Sigmoid colon (tissue), 7 donors: ENCODE data around the gene TGFB1I1. TPM values are rescaled to one million over a fixed set of nuclear protein-coding genes. Genes with fewer than 3 reads are reported as not detected.

Source experiments
- DNase-seq: peaks from one replicate; pipeline ENCODE4 v3.0.0-alpha.2; 2019
- H3K27ac ChIP-seq, 4 donors: fragments of 200-600 bp; sonication (generic); one replicate each; pipeline ENCODE4 v1.5.1; 2016 to 2019; ENCODE audit warnings: mild to moderate bottlenecking in 1 of 4
- H3K27me3 ChIP-seq, 3 donors: fragments of 200-600 bp; sonication (generic); one replicate each; pipeline ENCODE4 v1.5.1; 2019; ENCODE audit warnings: mild to moderate bottlenecking in 1 of 3
- H3K36me3 ChIP-seq, 4 donors: fragments of 200-600 bp; sonication (generic); one replicate each; pipeline ENCODE4 v1.5.1; 2016 to 2019
- H3K4me1 ChIP-seq, 4 donors: fragments of 200-600 bp; sonication (generic); one replicate each; pipeline ENCODE4 v1.5.1; 2017 to 2019
- H3K4me3 ChIP-seq, 4 donors: fragments of 200-600 bp; sonication (generic); one replicate each; pipeline ENCODE4 v1.5.1; 2017 to 2019; ENCODE audit warnings: mild to moderate bottlenecking in 2 of 4, moderate library complexity in 1 of 4
- H3K9me3 ChIP-seq, 4 donors: fragments of 200-600 bp in 3 of 4; sonication (generic) in 3 of 4; one replicate each; pipeline versions ENCODE4 v1.5.1 to v1.6.1; 2013 to 2019
- CTCF ChIP-seq, 4 experiments: fragments of 450-650 bp in 3 of 4; fragments of 200-600 bp in 1 of 4; IDR thresholded peaks; one replicate each; pipeline ENCODE4 v1.5.1; 2016 to 2019; ENCODE audit warnings: antibody characterized with exemption in 4 of 4, mild to moderate bottlenecking in 3 of 4, moderate library complexity in 2 of 4
- EP300 ChIP-seq, 4 donors: sonication (generic); formaldehyde crosslinking; IDR thresholded peaks; one replicate each; pipeline ENCODE4 v1.6.1; 2017; ENCODE audit warnings: antibody characterized with exemption in 4 of 4
- POLR2A ChIP-seq, 2 donors: fragments of 450-650 bp; IDR thresholded peaks; one replicate each; pipeline ENCODE4 v1.6.1; 2016; ENCODE audit warnings: antibody characterized with exemption in 2 of 2, mild to moderate bottlenecking in 2 of 2, moderate library complexity in 2 of 2
- POLR2AphosphoS5 ChIP-seq, 4 donors: sonication (generic); formaldehyde crosslinking; IDR thresholded peaks; one replicate each; pipeline ENCODE4 v1.6.1; 2017; ENCODE audit warnings: antibody characterized with exemption in 4 of 4
- WGBS, 2 donors: extraction: QIAGEN DNeasy Blood & Tissue Kit; methylation state at CpG; one replicate each; pipeline ENCODE4 v1.1.7; 2013; 5-methylcytosine and 5-hydroxymethylcytosine counted together
- intact Hi-C: fragments of 100-400 bp; cut with DNase I; formaldehyde crosslinking; loops from one replicate; pipeline ENCODE4 v1.15.1; 2023
- polyA plus RNA-seq, 3 donors: library from polyadenylated mRNA; stranded (reverse); fragments of 200-250 nt; gene quantifications; one replicate each; pipeline ENCODE4 v1.2.3, GENCODE V29; 2013
- total RNA-seq, 4 donors: library from RNA; depleted of rRNA; stranded (reverse); fragments of >200 nt; gene quantifications; one replicate each; pipeline ENCODE4 v1.1.0, GENCODE V29; 2016
- donor health status: healthy with polysubstance abuse.
- donor health status: Bipolar disorder and iron deficiency.
- donor health status: healthy.

The TGFB1I1 gene
- total and polyA plus RNA-seq, 7 donors = 10.4 to 339 (median 124) TPM

- Histone ChIP-seq H3K27me3 (no peaks in the 10 kb centered on the region), H3K4me1 (peaks cover 0 to 13% (median 8%) of the 10 kb centered on the region in 4 donors), H3K36me3 (peaks cover 12 to 56% (median 32%) of the 10 kb centered on the region in 4 donors), H3K27ac (no peak overlapping the region), H3K9me3 (no peaks in the 10 kb centered on the region), H3K4me3 (no peak overlapping the region)
- 92 to 96% methylated on average over 17 of the region's 17 CpGs for WGBS, 2 donors
- intact Hi-C loops = no loop called here
- peak; percentile 60 for DNase-seq
- TF ChIP-seq EP300 (IDR thresholded peaks at IDR 0.05) = no peak
- TF ChIP-seq POLR2A (IDR thresholded peaks at IDR 0.05) = no peak
- TF ChIP-seq POLR2AphosphoS5 (IDR thresholded peaks at IDR 0.05) = no peak
- no peak for TF ChIP-seq CTCF (IDR thresholded peaks at IDR 0.05)
These were observed 7.1 kb upstream of the TGFB1I1 start for GRCh38 chr16:31464781-31465260.

- Histone ChIP-seq H3K27me3 (no peaks in the 10 kb centered on the region), H3K27ac (no peak overlapping the region), H3K4me1 (peaks cover 0 to 9% (median 6%) of the 10 kb centered on the region in 4 donors), H3K36me3 (peaks cover 12 to 56% (median 32%) of the 10 kb centered on the region in 4 donors), H3K4me3 (no peak overlapping the region), H3K9me3 (no peaks in the 10 kb centered on the region)
- DNase-seq = peak; percentile 59
- intact Hi-C loops = no loop called here
- WGBS, 2 donors = 89 to 93% methylated on average over 20 of the region's 20 CpGs
- TF ChIP-seq POLR2AphosphoS5 (IDR thresholded peaks at IDR 0.05) = no peak
- no peak for TF ChIP-seq POLR2A (IDR thresholded peaks at IDR 0.05)
- no peak for TF ChIP-seq CTCF (IDR thresholded peaks at IDR 0.05)
- TF ChIP-seq EP300 (IDR thresholded peaks at IDR 0.05) = no peak
These were observed 6.1 kb upstream of the TGFB1I1 start for GRCh38 chr16:31465788-31466370.

GRCh38 chr16:31466381-31466841 is 5.5 kb upstream of the TGFB1I1 start:
- DNase-seq = peak; percentile 60
- Histone ChIP-seq H3K27ac (no peak overlapping the region), H3K27me3 (no peaks in the 10 kb centered on the region), H3K4me3 (no peak overlapping the region), H3K9me3 (no peaks in the 10 kb centered on the region), H3K36me3 (peaks cover 12 to 56% (median 32%) of the 10 kb centered on the region in 4 donors), H3K4me1 (peaks cover 0 to 13% (median 10%) of the 10 kb centered on the region in 4 donors)
- WGBS, 2 donors = 94 to 95% methylated on average over 18 of the region's 18 CpGs
- TF ChIP-seq EP300 (IDR thresholded peaks at IDR 0.05) (no peak), CTCF (IDR thresholded peaks at IDR 0.05) (no peak), POLR2A (IDR thresholded peaks at IDR 0.05) (no peak), POLR2AphosphoS5 (IDR thresholded peaks at IDR 0.05) (no peak)
- intact Hi-C loops = no loop called here

GRCh38 chr16:31467151-31467773 is 4.7 kb upstream of the TGFB1I1 start:
- H3K36me3 ChIP-seq = peaks cover 12 to 51% (median 28%) of the 10 kb centered on the region in 4 donors
- no peak for TF ChIP-seq POLR2AphosphoS5 (IDR thresholded peaks at IDR 0.05)
- TF ChIP-seq CTCF (IDR thresholded peaks at IDR 0.05) = no peak
- no peak for TF ChIP-seq POLR2A (IDR thresholded peaks at IDR 0.05)
- no peak for TF ChIP-seq EP300 (IDR thresholded peaks at IDR 0.05)
- 77 to 87% methylated on average over 5 of the region's 5 CpGs for WGBS, 2 donors
- no peaks in the 10 kb centered on the region for H3K27me3 ChIP-seq
- no peak overlapping the region for H3K27ac ChIP-seq
- H3K4me1 ChIP-seq = peaks cover 0 to 15% (median 12%) of the 10 kb centered on the region in 4 donors
- H3K9me3 ChIP-seq = no peaks in the 10 kb centered on the region
- no peak overlapping the region for H3K4me3 ChIP-seq
- peak; percentile 24 for DNase-seq
- intact Hi-C loops = no loop called here
